AG04450 (cell line): ENCODE results near the gene HOXB5. TPM values are rescaled to one million over a fixed set of nuclear protein-coding genes. Genes with fewer than 3 reads are reported as not detected.

Source experiments
- CTCF ChIA-PET: fragments of 300-600, 350-600 bp; formaldehyde crosslinking; extraction: SDS; loops from one replicate; lab custom pipeline; 2022; ENCODE audit warnings: antibody characterized with exemption, inconsistent platforms; lab: Charles Lee
- POLR2A ChIA-PET: fragments of 350-600 bp; formaldehyde crosslinking; extraction: SDS; loops from one replicate; lab custom pipeline; 2021; ENCODE audit warnings: antibody characterized with exemption, inconsistent platforms; lab: Yijun Ruan, JAX
- DNase-seq: peaks from one replicate; pipeline ENCODE4 v3.0.0-alpha.2; 2011; ENCODE audit warnings: low read depth, low spot score
- H3K27ac ChIP-seq: one replicate; pipeline ENCODE4 v1.5.1; 2012; ENCODE audit warnings: low read depth, low read length, control low read depth
- H3K27me3 ChIP-seq: one replicate; pipeline ENCODE4 v1.6.0; 2012; ENCODE audit warnings: low read length; ENCODE audit not compliant: control insufficient read depth, insufficient read depth
- H3K4me3 ChIP-seq: 2 replicates; pipeline ENCODE4 v1.5.1; 2011; ENCODE audit warnings: mild to moderate bottlenecking, low read depth, low read length, control low read depth
- H3K9me3 ChIP-seq: 2 replicates; pipeline ENCODE4 v1.5.1; 2012; ENCODE audit warnings: low read length; ENCODE audit not compliant: control insufficient read depth, insufficient read depth
- polyA plus RNA-seq: library from polyadenylated mRNA; depleted of rRNA; stranded (reverse); fragments of >200 nt; gene quantifications from 2 replicates; pipeline ENCODE4 v1.2.3, GENCODE V29; 2011
- TF ChIP-seq, protein P1 (sequence below): IDR thresholded peaks from 2 replicates; pipeline ENCODE4 v1.5.1; 2011; ENCODE audit warnings: low read depth, low read length, control low read depth, inconsistent platforms

Gene HOXB5
- polyA plus RNA-seq, 1 experiment: 9.4 TPM

GRCh38 chr17:48631693-48632578 is 38.4 kb upstream of the HOXB5 start:
- no peak for DNase-seq
- TF ChIP-seq, protein P1, sequence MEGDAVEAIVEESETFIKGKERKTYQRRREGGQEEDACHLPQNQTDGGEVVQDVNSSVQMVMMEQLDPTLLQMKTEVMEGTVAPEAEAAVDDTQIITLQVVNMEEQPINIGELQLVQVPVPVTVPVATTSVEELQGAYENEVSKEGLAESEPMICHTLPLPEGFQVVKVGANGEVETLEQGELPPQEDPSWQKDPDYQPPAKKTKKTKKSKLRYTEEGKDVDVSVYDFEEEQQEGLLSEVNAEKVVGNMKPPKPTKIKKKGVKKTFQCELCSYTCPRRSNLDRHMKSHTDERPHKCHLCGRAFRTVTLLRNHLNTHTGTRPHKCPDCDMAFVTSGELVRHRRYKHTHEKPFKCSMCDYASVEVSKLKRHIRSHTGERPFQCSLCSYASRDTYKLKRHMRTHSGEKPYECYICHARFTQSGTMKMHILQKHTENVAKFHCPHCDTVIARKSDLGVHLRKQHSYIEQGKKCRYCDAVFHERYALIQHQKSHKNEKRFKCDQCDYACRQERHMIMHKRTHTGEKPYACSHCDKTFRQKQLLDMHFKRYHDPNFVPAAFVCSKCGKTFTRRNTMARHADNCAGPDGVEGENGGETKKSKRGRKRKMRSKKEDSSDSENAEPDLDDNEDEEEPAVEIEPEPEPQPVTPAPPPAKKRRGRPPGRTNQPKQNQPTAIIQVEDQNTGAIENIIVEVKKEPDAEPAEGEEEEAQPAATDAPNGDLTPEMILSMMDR: no peak
- H3K9me3 ChIP-seq: peaks cover 13% of the 10 kb centered on the region; the same call in 1 of the 2 replicates
- H3K27me3 ChIP-seq: peaks cover 98% of the 10 kb centered on the region
- CTCF ChIA-PET: interaction anchor here (0.6 to 1.6 kb wide), 3 partner anchors 110 to 324 kb away, joined by 3 to 4 read pairs (median 4); no protein-coding TSS in a partner anchor
- no peak overlapping the region for H3K27ac ChIP-seq
- POLR2A ChIA-PET: no interaction called here
- no peak overlapping the region for H3K4me3 ChIP-seq

GRCh38 chr17:48630925-48631692 is 37.5 kb upstream of the HOXB5 start:
- CTCF ChIA-PET: no interaction called here
- Histone ChIP-seq H3K27me3 (peaks cover 98% of the 10 kb centered on the region), H3K27ac (no peak overlapping the region), H3K4me3 (no peak overlapping the region), H3K9me3 (peaks cover 13% of the 10 kb centered on the region; the same call in 1 of the 2 replicates)
- TF ChIP-seq, protein P1: no peak
- POLR2A ChIA-PET: no interaction called here
- DNase-seq: no peak

DNA sequence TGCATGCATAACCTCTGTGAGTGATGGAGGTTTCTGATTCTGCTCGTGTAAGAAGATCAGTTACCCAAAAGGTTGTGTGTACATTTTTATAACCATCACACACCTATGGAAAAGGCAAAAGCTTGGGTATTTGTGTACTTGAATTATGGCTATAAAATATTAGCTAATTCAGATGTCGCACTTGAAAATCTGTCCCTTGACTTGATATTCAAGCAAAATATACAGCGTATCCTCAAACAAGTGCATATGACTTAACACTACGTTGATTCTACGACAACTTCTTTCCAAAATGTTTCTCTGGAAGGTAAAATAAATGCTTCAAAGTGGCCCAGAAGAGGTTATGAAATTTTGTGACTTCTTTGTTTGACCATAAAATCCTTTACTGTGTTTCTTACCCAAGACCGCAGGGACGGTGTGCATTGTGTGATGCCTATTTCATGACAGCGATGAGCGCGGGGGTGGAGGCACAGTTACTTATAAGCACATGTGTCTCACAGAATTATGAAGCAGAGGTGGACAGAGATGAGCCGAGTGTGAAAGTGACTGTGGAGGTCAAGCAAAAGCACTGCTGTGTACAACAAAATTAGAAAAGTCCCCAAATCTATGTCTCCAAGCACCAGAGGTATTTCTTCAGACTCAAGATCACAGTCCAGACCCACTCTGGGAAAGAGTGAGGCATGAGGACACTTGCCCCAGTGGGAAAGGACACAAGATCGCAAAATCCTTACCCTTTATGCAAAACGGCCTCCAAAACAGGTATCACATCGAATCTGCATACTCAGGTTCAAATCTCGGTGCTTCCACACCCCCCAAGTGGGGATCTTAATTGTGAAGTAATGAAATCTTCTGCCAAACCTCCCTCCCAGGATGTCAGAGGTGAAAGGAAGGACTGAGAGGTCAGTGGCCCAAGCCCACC is 36.7 kb upstream of the HOXB5 start:
- no peak for DNase-seq
- CTCF ChIA-PET: interaction anchor here (2.1 kb wide), 1 partner anchor 322 kb away, joined by 7 read pairs; no protein-coding TSS in a partner anchor

GRCh38 chr17:48629411-48629759 is 35.8 kb upstream of the HOXB5 start:
- TF ChIP-seq, protein P1: no peak
- Histone ChIP-seq H3K27ac (no peak overlapping the region), H3K4me3 (no peak overlapping the region), H3K9me3 (peaks cover 10% of the 10 kb centered on the region; the same call in 1 of the 2 replicates), H3K27me3 (peaks cover 96% of the 10 kb centered on the region)
- POLR2A ChIA-PET: no interaction called here
- DNase-seq: no peak
- CTCF ChIA-PET: interaction anchor here (2.1 kb wide), 1 partner anchor 321 kb away, joined by 7 read pairs; no protein-coding TSS in a partner anchor

More for the DNA sequence above, 36.7 kb upstream of the HOXB5 start:
- Histone ChIP-seq H3K9me3 (peaks cover 13% of the 10 kb centered on the region; the same call in 1 of the 2 replicates), H3K27me3 (peaks cover 98% of the 10 kb centered on the region), H3K4me3 (no peak overlapping the region), H3K27ac (no peak overlapping the region)
- POLR2A ChIA-PET: no interaction called here
- TF ChIP-seq, protein P1: no peak
